Keratinocyte (primary cell): Measurements from ENCODE around the gene RNF31. TPM values are rescaled to one million over a fixed set of nuclear protein-coding genes. Genes with fewer than 3 reads are reported as not detected.

Experiments
- DNase-seq: peaks from one replicate; pipeline ENCODE4 v3.0.0-alpha.2; 2011; ENCODE audit warnings: low read depth, missing footprints, low spot score
- FAIRE-seq: peaks from 2 replicates; lab custom pipeline; 2011; peaks lifted over from hg19 to GRCh38; lab: Jason Lieb, UNC
- H2AFZ ChIP-seq: 2 replicates; pipeline ENCODE4 v1.6.0; 2012; ENCODE audit warnings: low read length, control low read depth, inconsistent platforms; ENCODE audit not compliant: control insufficient read depth
- H3K27ac ChIP-seq: 2 replicates; pipeline ENCODE4 v1.5.1; 2011; ENCODE audit warnings: low read length; ENCODE audit not compliant: control insufficient read depth, insufficient read depth
- H3K27me3 ChIP-seq: 3 replicates; pipeline ENCODE4 v1.6.0; 2011; ENCODE audit warnings: low read length; ENCODE audit not compliant: control insufficient read depth, insufficient read depth; ENCODE audit errors: extremely low read depth
- H3K36me3 ChIP-seq, 2 experiments: 2 replicates in 1 of 2; 3 replicates in 1 of 2; pipeline ENCODE4 v1.5.1; 2011; ENCODE audit warnings: low read length in 2 of 2, mild to moderate bottlenecking in 1 of 2; ENCODE audit not compliant: control insufficient read depth in 2 of 2, insufficient read depth in 2 of 2; ENCODE audit errors: extremely low read depth in 1 of 2
- H3K4me1 ChIP-seq: 3 replicates; pipeline ENCODE4 v1.5.1; 2011; ENCODE audit warnings: low read length; ENCODE audit not compliant: control insufficient read depth, insufficient read depth; ENCODE audit errors: extremely low read depth
- H3K4me2 ChIP-seq: 3 replicates; pipeline ENCODE4 v1.6.0; 2011; ENCODE audit warnings: low read depth, low read length; ENCODE audit not compliant: control insufficient read depth, insufficient read depth; ENCODE audit errors: extremely low read depth
- H3K4me3 ChIP-seq, 3 experiments: fragments of 200-600 bp in 1 of 3; sonication (generic) in 1 of 3; 2 replicates in 2 of 3; 3 replicates in 1 of 3; pipeline ENCODE4 v1.5.1; 2011 to 2016; ENCODE audit warnings: low read length in 3 of 3, mild to moderate bottlenecking in 3 of 3, control low read depth in 2 of 3, inconsistent platforms in 1 of 3, low read depth in 1 of 3, mixed read lengths in 1 of 3, mixed run types in 1 of 3, moderate library complexity in 1 of 3; ENCODE audit not compliant: control insufficient read depth in 2 of 3, insufficient read depth in 2 of 3; ENCODE audit errors: extremely low read depth in 1 of 3
- H3K79me2 ChIP-seq: 2 replicates; pipeline ENCODE4 v1.6.0; 2012; ENCODE audit warnings: low read length; ENCODE audit not compliant: control insufficient read depth, insufficient read depth
- H3K9ac ChIP-seq: 3 replicates; pipeline ENCODE4 v1.6.0; 2011; ENCODE audit warnings: low read length; ENCODE audit not compliant: control insufficient read depth, insufficient read depth; ENCODE audit errors: extremely low read depth
- H3K9me1 ChIP-seq: 3 replicates; pipeline ENCODE4 v1.6.0; 2011; ENCODE audit warnings: low read length; ENCODE audit not compliant: control insufficient read depth, insufficient read depth; ENCODE audit errors: extremely low read depth
- H3K9me3 ChIP-seq: 2 replicates; pipeline ENCODE4 v1.5.1; 2012; ENCODE audit warnings: low read depth, low read length; ENCODE audit not compliant: control insufficient read depth
- H4K20me1 ChIP-seq: 3 replicates; pipeline ENCODE4 v1.6.0; 2011; ENCODE audit warnings: low read length; ENCODE audit not compliant: control insufficient read depth, insufficient read depth; ENCODE audit errors: extremely low read depth
- EZH2 ChIP-seq: IDR thresholded peaks from one replicate; pipeline ENCODE4 v1.6.1; 2012; ENCODE audit warnings: inconsistent platforms, mild to moderate bottlenecking, low read length, moderate library complexity
- dilution Hi-C: fragments of 300-500 bp; cut with MboI; formaldehyde crosslinking; loops from one replicate; pipeline ENCODE4 v1.7.0; 2020; ENCODE audit warnings: low sequenced_read_pairs; ENCODE audit not compliant: extremely low pct_ligation_motif_present
- polyA plus RNA-seq, 5 experiments: library from polyadenylated mRNA; depleted of rRNA in 3 of 5; stranded (reverse) in 3 of 5; stranded (forward) in 1 of 5; unstranded in 1 of 5; fragments of >200 nt; gene quantifications; 1 replicate in 1 of 5; 2 replicates in 3 of 5; 3 replicates in 1 of 5; pipeline versions ENCODE4 v1.2.1 to v1.2.3, GENCODE V29; 2011 to 2012; ENCODE audit warnings: missing spikeins in 2 of 5, low read depth in 1 of 5, low replicate concordance in 1 of 5
- TF ChIP-seq, protein P1 (sequence below), 3 experiments: IDR thresholded peaks in 1 of 3; conservative IDR thresholded peaks in 1 of 3; optimal IDR thresholded peaks in 1 of 3; 2 replicates in 2 of 3; 3 replicates in 1 of 3; pipeline versions ENCODE3 to v1.5.1; 2011; ENCODE audit warnings: low read length in 3 of 3, mild to moderate bottlenecking in 3 of 3, moderate library complexity in 2 of 3, control low read depth in 1 of 3, inconsistent platforms in 1 of 3; ENCODE audit not compliant: insufficient read depth in 2 of 3; ENCODE audit errors: extremely low read depth in 1 of 3

Gene RNF31
- polyA plus RNA-seq, 1 donor (not counting 4 experiments of a cell fraction or from before 2014, with no cell fraction given) = 17.4 TPM

DNA sequence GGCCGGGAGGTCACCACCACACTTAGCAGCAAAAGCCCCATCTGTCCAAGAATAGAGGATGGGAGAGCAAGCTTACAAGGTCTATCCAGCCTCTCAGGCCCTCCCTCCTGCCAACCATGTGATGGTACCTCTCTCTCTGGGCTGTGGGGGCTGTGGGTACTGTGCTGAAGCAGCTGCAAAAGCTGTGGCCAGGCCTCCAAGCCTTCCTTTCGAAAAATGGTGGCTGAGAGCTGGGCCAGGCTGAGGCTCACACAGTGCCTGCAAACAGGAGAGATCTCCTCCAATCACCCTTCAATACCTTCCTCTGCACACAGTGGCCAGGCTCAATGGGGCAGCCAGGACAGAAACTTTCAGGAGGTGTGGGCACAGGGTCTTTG is 40.2 kb downstream of the RNF31 start:
- Histone ChIP-seq H3K9me1 (no peaks in the 10 kb centered on the region), H3K36me3 (peaks cover 46 to 49% of the 10 kb centered on the region in 2 experiments), H3K9me3 (no peaks in the 10 kb centered on the region), H3K27ac (no peak overlapping the region), H3K4me1 (peaks cover 15% of the 10 kb centered on the region), H3K9ac (peak overlapping the region; percentile 86), H3K4me3 (peak overlapping the region in 2 of 3 experiments; percentile 76 to 83), H4K20me1 (peaks cover 4% of the 10 kb centered on the region), H2AFZ (no peak overlapping the region), H3K27me3 (no peaks in the 10 kb centered on the region), H3K79me2 (peaks cover 23% of the 10 kb centered on the region), H3K4me2 (peak overlapping the region; percentile 73)
- FAIRE-seq (no peak), DNase-seq (no peak)
- TF ChIP-seq EZH2 = no peak
- TF ChIP-seq, protein P1, sequence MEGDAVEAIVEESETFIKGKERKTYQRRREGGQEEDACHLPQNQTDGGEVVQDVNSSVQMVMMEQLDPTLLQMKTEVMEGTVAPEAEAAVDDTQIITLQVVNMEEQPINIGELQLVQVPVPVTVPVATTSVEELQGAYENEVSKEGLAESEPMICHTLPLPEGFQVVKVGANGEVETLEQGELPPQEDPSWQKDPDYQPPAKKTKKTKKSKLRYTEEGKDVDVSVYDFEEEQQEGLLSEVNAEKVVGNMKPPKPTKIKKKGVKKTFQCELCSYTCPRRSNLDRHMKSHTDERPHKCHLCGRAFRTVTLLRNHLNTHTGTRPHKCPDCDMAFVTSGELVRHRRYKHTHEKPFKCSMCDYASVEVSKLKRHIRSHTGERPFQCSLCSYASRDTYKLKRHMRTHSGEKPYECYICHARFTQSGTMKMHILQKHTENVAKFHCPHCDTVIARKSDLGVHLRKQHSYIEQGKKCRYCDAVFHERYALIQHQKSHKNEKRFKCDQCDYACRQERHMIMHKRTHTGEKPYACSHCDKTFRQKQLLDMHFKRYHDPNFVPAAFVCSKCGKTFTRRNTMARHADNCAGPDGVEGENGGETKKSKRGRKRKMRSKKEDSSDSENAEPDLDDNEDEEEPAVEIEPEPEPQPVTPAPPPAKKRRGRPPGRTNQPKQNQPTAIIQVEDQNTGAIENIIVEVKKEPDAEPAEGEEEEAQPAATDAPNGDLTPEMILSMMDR (optimal IDR thresholded peaks at IDR 0.05 in 1 of 3, IDR thresholded peaks at IDR 0.05 in 1 of 3, conservative IDR thresholded peaks at IDR 0.05 in 1 of 3; ENCODE audit: extremely low read depth in 1 of 3, insufficient read depth in 2 of 3, low read length in 3 of 3) = no peak
- dilution Hi-C loops = no loop called here

DNA sequence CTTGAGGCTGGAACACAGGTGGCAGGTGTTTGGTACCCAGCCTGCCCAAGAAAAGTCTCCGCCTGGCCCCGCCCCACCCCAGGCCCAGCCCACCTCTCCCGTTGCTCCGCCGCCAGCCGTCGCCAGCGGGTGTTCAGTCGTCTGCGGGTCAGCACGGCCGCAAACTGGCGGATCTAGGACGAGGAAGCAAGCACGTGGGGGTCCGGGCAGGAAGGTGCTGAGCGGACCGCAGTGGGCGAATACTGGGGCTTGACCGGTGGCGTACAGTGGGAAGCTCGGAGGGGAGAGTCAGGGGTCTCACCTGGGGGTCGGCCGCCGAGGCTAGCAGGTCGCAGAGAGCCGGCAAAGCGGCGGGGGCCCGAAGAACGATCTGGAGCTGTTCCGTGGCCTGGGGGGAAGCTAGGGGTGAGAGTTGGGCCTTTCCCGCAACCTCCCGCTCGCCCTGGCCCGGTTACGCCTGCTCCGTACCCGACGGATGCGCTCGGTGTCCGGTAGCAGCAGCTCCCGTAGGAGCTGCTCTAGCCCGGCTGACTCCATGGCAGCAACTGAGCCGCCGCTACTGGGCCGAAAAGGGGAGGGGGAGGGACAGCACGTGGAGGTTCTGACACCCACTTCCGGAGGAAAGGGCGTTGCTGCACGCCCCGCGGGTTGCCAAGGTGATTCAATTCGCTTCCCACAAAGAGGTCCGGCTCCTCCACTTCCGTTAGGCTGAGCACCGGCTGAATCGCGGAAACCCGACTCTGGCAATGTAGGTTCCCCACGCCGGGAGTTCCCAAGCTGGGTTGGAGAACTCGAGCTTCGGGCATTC is 41.2 kb downstream of the RNF31 start, which contains the start of gene IPO4:
Gene IPO4, minus strand, starts transcription at position 566 of the 808 bp plus-strand sequence. Its CDS starts 29 bp downstream, at position 537.
- peaks cover 15% of the 10 kb centered on the region for H3K4me1 ChIP-seq
- peak within 1 kb of the TSS; percentile 64 for H3K27ac ChIP-seq
- no peaks in the 10 kb centered on the region for H3K27me3 ChIP-seq
- FAIRE-seq = no peak
- peak; percentile 71 for DNase-seq
- no peaks in the 10 kb centered on the region for H3K9me1 ChIP-seq
- dilution Hi-C loops = no loop called here
- H2AFZ ChIP-seq = peak within 1 kb of the TSS; percentile 44
- H3K9me3 ChIP-seq = no peaks in the 10 kb centered on the region
- peak within 1 kb of the TSS; percentile 86 for H3K9ac ChIP-seq
- H3K36me3 ChIP-seq = peaks cover 44 to 51% of the 10 kb centered on the region in 2 experiments
- peak within 1 kb of the TSS; percentile 76 to 89 (median 83) for H3K4me3 ChIP-seq
- peaks cover 4% of the 10 kb centered on the region for H4K20me1 ChIP-seq
- H3K79me2 ChIP-seq = peaks cover 30% of the 10 kb centered on the region
- H3K4me2 ChIP-seq = peak within 1 kb of the TSS; percentile 73
- TF ChIP-seq, protein P1 (optimal IDR thresholded peaks at IDR 0.05 in 1 of 3, IDR thresholded peaks at IDR 0.05 in 1 of 3, conservative IDR thresholded peaks at IDR 0.05 in 1 of 3; ENCODE audit: extremely low read depth in 1 of 3, insufficient read depth in 2 of 3, low read length in 3 of 3) = no peak
- no peak for TF ChIP-seq EZH2
